Subcutaneous abdominal adipose tissue (tissue), 5 donors: Measurements from ENCODE around the gene SLC6A3.

ENCODE experiments used
- H3K27ac ChIP-seq: one replicate; pipeline ENCODE4 v1.7.0; 2013; ENCODE audit warnings: low read depth, mild to moderate bottlenecking, inconsistent platforms, low read length, moderate library complexity
- H3K27me3 ChIP-seq, 5 donors: one replicate each; pipeline ENCODE4 v1.7.0; 2013; ENCODE audit warnings: low read length in 5 of 5, inconsistent platforms in 1 of 5; ENCODE audit not compliant: control insufficient read depth in 5 of 5, insufficient read depth in 4 of 5
- H3K36me3 ChIP-seq, 5 donors: one replicate each; pipeline ENCODE4 v1.7.0; 2013; ENCODE audit warnings: low read length in 5 of 5; ENCODE audit not compliant: control insufficient read depth in 5 of 5, insufficient read depth in 5 of 5
- H3K4me1 ChIP-seq, 5 donors: one replicate each; pipeline ENCODE4 v1.7.0; 2013; ENCODE audit warnings: low read length in 5 of 5, mild to moderate bottlenecking in 3 of 5, moderate library complexity in 1 of 5; ENCODE audit not compliant: control insufficient read depth in 5 of 5, insufficient read depth in 5 of 5
- H3K4me3 ChIP-seq, 5 donors: one replicate each; pipeline ENCODE4 v1.7.0; 2013; ENCODE audit warnings: low read length in 5 of 5, low read depth in 1 of 5
- H3K9ac ChIP-seq, 5 donors: one replicate each; pipeline ENCODE4 v1.7.0; 2013; ENCODE audit warnings: low read length in 5 of 5, mild to moderate bottlenecking in 4 of 5, moderate library complexity in 3 of 5
- H3K9me3 ChIP-seq, 5 donors: one replicate each; pipeline ENCODE4 v1.7.0; 2013; ENCODE audit warnings: low read length in 5 of 5; ENCODE audit not compliant: control insufficient read depth in 5 of 5
- donor health status: healthy.
- donor health status: healthy.
- donor health status: healthy.
- donor health status: healthy.
- donor health status: healthy.

The SLC6A3 gene

GRCh38 chr5:1411099-1411498 is 34.1 kb downstream of the SLC6A3 start:
- H3K4me1 ChIP-seq: no peaks in the 10 kb centered on the region
- no peak overlapping the region for H3K27ac ChIP-seq
- H3K9ac ChIP-seq: no peak overlapping the region
- no peak overlapping the region for H3K4me3 ChIP-seq
- peaks cover 0 to 36% (median 26%) of the 10 kb centered on the region in 5 donors for H3K27me3 ChIP-seq
- no peaks in the 10 kb centered on the region for H3K36me3 ChIP-seq
- peaks cover 0 to 3% (median 0%) of the 10 kb centered on the region in 5 donors for H3K9me3 ChIP-seq

GRCh38 chr5:1410156-1411014 is 34.9 kb downstream of the SLC6A3 start:
- Histone ChIP-seq H3K27me3 (peaks cover 2 to 42% (median 28%) of the 10 kb centered on the region in 5 donors), H3K4me3 (no peak overlapping the region), H3K4me1 (no peaks in the 10 kb centered on the region), H3K27ac (no peak overlapping the region), H3K9me3 (peaks cover 0 to 3% (median 0%) of the 10 kb centered on the region in 5 donors), H3K9ac (no peak overlapping the region), H3K36me3 (no peaks in the 10 kb centered on the region)

GRCh38 chr5:1409381-1410110 is 35.7 kb downstream of the SLC6A3 start:
- Histone ChIP-seq H3K36me3 (no peaks in the 10 kb centered on the region), H3K27me3 (peaks cover 5 to 47% (median 28%) of the 10 kb centered on the region in 5 donors), H3K4me1 (no peaks in the 10 kb centered on the region), H3K9me3 (peaks cover 0 to 3% (median 0%) of the 10 kb centered on the region in 5 donors), H3K27ac (no peak overlapping the region), H3K9ac (no peak overlapping the region), H3K4me3 (no peak overlapping the region)

- no peak overlapping the region for H3K4me3 ChIP-seq
- H3K4me1 ChIP-seq: no peaks in the 10 kb centered on the region
- no peaks in the 10 kb centered on the region for H3K36me3 ChIP-seq
- no peak overlapping the region for H3K27ac ChIP-seq
- no peak overlapping the region for H3K9ac ChIP-seq
- peaks cover 5 to 31% (median 19%) of the 10 kb centered on the region in 5 donors for H3K27me3 ChIP-seq
- peaks cover 0 to 3% (median 0%) of the 10 kb centered on the region in 5 donors for H3K9me3 ChIP-seq
Measured at GRCh38 chr5:1406681-1407640, 38.3 kb downstream of the SLC6A3 start.

- H3K4me3 ChIP-seq: no peak overlapping the region
- H3K27me3 ChIP-seq: peaks cover 5 to 35% (median 25%) of the 10 kb centered on the region in 5 donors
- H3K27ac ChIP-seq: no peak overlapping the region
- H3K4me1 ChIP-seq: no peaks in the 10 kb centered on the region
- H3K9ac ChIP-seq: no peak overlapping the region
- H3K9me3 ChIP-seq: peaks cover 0 to 3% (median 0%) of the 10 kb centered on the region in 5 donors
- H3K36me3 ChIP-seq: no peaks in the 10 kb centered on the region
Measured at GRCh38 chr5:1405539-1406530, 39.4 kb downstream of the SLC6A3 start.

- H3K4me3 ChIP-seq: no peak overlapping the region
- no peaks in the 10 kb centered on the region for H3K4me1 ChIP-seq
- no peaks in the 10 kb centered on the region for H3K36me3 ChIP-seq
- no peak overlapping the region for H3K9ac ChIP-seq
- H3K27ac ChIP-seq: no peak overlapping the region
- H3K9me3 ChIP-seq: peaks cover 0 to 3% (median under 1%) of the 10 kb centered on the region in 5 donors
- peaks cover 5 to 40% (median 30%) of the 10 kb centered on the region in 5 donors for H3K27me3 ChIP-seq
Measured at GRCh38 chr5:1405121-1405520, 40.1 kb downstream of the SLC6A3 start.

- Histone ChIP-seq H3K36me3 (no peaks in the 10 kb centered on the region), H3K27ac (no peak overlapping the region), H3K27me3 (peaks cover 9 to 39% (median 23%) of the 10 kb centered on the region in 5 donors), H3K9me3 (peaks cover 6 to 13% (median 10%) of the 10 kb centered on the region in 5 donors), H3K9ac (no peak overlapping the region), H3K4me1 (no peaks in the 10 kb centered on the region), H3K4me3 (no peak overlapping the region)
Measured at GRCh38 chr5:1404062-1404461, 41.2 kb downstream of the SLC6A3 start.

- Histone ChIP-seq H3K9ac (no peak overlapping the region), H3K36me3 (no peaks in the 10 kb centered on the region), H3K27ac (no peak overlapping the region)
Measured at GRCh38 chr5:1402611-1403255, 42.5 kb downstream of the SLC6A3 start.

More at GRCh38 chr5:1402611-1403255, 42.5 kb downstream of the SLC6A3 start:
- Histone ChIP-seq H3K4me1 (no peaks in the 10 kb centered on the region), H3K9me3 (peaks cover 6 to 20% (median 14%) of the 10 kb centered on the region in 5 donors), H3K4me3 (no peak overlapping the region), H3K27me3 (peaks cover 9 to 31% (median 17%) of the 10 kb centered on the region in 5 donors)
